ENCODE measurements around the gene PGC.

GRCh38 chr6:41784581-41785171, 37.5 kb upstream of the PGC start:
- TF ChIP-seq CREB1 (CRISPR knock-in tag; IDR thresholded peaks at IDR 0.05), result no peak
- no peak for TF ChIP-seq CTCF (IDR thresholded peaks at IDR 0.05)
- TF ChIP-seq E2F4 (CRISPR knock-in tag; IDR thresholded peaks at IDR 0.05; ENCODE audit: borderline replicate concordance, low read depth), result no peak
- no peak for TF ChIP-seq ZNF512 (CRISPR knock-in tag; IDR thresholded peaks at IDR 0.05; ENCODE audit: borderline replicate concordance)
- TF ChIP-seq JUN (CRISPR knock-in tag; IDR thresholded peaks at IDR 0.05), result no peak
